SKM-1 (cell line): ENCODE measurements around the gene FOXR1.
A peak's percentile ranks its signal among the peaks of the same experiment; 100 is the strongest.

Experiments used
- DNase-seq: peaks from one replicate; lab custom pipeline; 2025; ENCODE audit not compliant: unreplicated experiment; lab: John Stamatoyannopoulos, UW

The FOXR1 gene

DNA sequence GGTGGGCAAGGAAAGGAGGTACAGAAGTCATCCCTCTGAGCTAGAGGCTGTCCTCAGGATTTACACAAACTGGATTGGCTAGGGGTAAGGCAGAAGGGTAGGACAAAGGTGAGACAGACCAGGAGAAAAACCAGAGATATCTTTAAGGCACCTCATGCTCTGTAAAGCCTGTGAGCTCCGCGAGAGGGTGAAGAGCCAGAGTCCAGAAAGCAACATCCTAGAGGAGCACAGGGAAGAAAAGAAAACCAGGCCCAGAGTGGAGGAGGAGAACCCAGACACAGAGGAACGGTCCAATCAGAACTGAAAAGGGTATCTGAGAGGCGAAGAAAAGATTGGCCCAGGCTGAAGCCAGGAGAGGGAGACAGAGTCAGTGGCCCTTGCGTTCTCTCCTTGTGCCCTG is 54.0 kb downstream of the FOXR1 start:
- DNase-seq, result no peak

DNA sequence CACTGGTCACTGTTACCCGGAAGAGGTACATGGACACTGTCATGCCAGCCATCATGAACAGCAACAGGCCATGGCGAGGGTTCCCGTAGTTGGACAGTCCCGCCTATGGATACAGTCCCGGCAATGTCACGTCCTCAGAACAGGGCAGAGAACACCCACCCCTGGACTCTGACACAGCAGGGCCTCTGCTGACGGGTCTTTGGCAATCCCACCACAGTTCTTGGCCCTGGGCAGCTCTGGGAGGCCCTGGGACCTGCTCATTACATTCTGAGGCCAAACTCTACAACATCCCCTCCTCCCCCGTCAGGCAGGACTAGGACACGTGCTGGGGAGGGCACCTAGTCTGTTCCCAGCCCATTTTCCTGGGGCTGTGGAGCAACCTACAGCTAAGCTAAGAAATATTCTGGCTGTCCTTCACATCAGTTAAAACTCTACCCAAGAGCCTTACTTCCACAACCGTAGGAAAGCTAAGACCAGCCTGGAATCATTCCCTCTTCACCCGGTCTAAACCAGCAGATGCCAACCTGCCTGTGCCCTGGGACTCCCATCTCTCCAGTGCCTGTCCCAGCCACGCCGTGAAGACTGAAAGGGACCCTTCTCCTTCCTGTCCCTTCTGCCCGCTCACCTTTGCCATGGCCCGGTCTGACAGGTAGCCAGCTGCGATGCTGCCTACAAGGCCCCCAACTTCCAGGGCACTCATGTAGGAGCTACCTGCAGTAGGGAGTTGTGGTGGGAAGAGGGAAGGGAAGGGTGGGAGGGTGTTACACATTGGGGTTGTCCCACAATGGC is 54.6 kb downstream of the FOXR1 start:
- no peak for DNase-seq

DNA sequence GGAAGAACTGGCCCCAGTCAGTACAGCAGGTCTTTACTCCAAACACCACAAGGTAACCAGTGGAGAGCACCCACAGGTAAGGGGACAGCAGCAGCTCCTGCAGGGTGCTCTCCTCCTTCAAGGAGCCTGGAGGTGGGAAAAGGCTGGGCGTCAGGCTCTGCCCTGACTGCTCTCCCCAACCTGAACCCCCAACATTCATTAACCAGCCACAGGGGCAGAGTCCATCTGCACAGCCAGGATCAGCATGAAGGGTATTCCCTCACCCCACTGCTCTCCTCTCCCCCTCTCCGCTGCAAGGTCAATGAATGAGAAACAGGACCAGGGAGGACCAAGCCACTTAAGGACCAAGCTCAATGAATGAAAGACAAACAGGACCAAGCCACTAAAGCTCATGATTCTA is 55.4 kb downstream of the FOXR1 start:
- no peak for DNase-seq

DNA sequence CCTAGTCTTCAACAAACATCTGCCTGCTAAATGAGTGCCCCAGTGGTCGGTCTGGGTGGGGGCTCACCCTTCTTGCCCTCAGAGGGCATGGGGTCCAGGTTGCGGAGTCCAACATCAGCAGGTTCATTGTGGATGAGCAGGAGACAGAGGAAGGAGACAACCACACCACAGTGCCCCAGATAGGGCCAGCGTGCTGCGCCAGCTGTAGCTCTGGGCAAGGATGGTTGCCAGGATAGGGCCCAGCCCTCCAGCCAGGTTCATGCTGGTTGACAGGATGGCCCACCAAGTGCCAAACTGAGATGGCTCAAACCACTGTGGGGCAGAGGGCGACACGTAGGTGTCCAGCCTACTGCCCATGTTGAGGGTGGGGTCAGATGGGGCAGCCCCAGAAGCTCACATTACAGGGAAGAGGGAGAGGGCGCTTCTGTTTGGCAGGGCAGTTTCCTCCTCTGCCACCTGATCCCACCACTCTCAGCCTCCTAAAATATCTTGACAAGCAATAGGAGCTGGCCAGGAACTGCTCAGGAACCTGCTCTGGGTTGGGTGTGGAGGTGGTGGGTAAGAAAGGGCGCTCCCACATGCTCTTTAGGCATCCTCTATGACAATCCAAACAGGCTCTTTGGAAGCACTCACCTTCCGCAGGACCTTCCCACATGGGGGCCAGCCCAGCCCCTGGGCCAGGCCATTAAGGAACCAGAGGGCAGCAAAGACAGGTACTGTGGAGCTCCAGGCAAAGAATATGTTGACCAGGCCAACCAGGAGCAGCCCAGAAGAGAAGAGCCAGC is 56.2 kb downstream of the FOXR1 start:
- DNase-seq, result no peak

DNA sequence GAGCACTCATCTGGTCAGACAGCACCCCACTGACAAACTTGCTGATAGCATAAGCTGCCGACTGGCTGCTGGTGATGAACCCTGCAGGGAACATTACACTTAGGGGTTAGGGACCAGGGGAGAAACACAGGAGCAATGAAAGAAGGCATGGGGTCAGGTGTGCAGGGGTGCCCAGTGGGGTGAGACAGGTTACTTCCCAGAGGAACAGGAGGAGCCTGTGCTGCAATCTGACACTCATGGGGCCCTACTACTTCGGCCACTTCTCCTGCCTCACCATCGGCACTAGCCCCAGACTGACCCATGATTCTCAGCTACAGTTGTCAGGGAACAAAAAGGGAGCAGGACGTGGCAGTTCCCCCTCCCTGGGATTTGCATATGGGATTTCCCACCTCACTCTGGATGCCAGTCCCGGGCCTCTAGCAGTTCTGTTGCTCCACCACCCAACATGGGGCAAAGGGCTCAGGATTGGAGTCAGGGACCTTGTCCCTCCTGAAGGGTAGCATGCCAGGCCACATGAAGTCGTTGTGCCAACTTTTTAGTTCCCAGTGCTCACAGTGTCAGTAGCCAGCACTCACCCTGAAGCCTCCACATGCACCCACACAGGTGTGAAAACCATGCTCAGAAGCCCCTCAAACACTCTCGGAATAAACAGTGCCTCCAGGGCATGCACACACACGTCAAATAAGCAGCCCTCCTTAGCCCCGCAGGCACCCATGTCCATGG is 56.9 kb downstream of the FOXR1 start:
- DNase-seq, result no peak

DNA sequence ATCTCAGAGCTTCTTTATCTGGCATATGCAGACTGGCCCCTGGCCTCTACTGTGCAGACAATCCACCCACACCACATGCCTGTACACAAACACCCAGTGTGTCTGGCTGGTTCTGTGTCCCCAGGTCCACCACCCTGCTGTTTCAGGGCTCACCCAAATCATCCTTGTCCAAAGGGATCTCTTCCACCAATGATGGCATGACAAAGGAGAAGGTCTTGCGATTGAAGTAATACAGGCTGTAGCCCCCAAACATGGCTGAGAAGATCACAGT is 57.4 kb downstream of the FOXR1 start:
- no peak for DNase-seq

DNA sequence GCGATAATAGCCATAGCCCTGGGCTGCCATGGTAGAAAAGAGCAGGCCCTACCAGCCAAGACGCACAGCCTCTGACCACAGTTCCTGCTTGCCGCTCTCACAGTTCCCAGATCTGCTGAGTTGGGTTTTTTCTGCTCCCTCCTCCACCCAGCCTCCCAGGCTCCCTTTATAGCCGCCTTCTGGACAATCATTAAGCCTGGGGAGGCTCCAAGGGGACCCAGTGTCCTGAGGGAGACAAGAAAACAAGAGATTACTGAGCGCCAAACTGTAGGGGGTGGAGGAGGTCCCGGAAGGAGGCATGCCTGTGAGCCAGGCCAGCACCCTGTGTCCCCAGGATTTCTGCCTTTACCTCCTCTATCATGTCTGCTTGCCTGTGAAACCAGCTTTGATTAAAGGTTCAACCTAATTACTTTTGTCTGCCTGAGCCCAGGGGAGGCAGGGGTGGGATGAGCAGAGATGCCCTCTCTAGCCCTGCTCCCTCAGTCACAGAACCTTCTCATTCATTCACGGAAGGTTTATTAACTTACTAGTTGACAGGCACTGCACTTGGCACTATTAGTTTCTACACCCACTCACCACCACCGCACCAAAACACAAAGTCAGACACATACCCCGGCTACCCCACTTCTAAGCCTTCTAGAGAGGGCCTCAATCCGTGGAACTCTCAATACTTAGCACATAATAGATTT is 57.9 kb downstream of the FOXR1 start:
- DNase-seq, result no peak

DNA sequence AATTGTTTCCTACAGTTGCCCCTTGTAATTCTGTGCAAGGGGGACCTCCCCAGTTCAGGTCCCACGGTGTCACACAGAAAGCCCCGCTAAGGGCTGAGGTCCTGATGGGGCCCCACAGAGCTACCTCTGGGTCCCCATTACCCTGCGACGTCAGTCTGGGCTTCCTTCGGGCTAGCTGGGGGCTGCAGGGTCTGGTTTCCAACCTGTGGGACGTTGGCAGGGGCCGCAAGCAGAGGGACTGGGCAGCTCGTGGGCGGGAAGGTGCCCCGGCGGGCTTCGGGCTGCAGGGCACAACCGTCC is 58.4 kb downstream of the FOXR1 start:
- DNase-seq, result no peak

DNA sequence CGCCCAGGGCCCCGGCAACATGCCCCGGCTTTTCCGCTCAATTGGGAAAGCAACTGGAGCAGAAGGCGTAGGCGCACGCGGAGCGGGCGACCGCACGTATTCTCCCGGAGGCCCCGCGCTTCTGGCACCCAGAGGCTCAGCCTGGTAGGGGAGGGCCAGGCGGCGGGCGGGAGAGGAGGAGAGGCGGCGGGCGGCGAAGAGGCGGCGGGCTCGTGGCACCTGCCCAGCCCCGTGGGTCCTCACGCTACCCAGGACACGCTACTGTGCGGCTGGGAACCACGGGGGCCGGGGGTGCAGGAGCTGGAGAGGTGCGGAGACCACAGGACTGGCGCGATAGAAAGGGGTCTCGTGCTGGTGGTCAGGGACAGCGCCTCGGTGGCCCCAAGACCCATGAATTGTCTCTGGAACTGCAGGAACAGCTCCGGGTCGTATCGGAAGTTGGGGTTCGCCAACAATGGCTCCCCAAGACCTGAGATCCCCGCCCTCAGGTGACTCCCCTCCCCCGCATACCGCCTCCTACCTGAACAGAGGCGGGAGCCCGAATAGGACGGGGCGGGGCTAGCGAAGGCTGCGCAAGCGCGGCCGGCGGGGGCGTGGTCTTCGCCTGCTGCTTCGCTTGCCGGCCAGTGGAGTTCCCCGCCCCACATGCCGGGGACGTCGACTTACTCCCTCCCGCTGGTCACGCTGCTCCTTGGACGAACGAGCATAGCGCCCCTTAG is 58.9 kb downstream of the FOXR1 start, which contains the start of gene SLC37A4:
Gene SLC37A4, minus strand, starts transcription at position 549 of the 719 bp plus-strand sequence.
- DNase-seq, result peak; percentile 90
